ENCODE data around the gene EFCAB6. TPM values are rescaled to one million over a fixed set of nuclear protein-coding genes. Genes with fewer than 3 reads are reported as not detected.

Gene EFCAB6
- polyA plus RNA-seq, 3 donors = 0.76 to 0.98 TPM; not detected in 1

DNA sequence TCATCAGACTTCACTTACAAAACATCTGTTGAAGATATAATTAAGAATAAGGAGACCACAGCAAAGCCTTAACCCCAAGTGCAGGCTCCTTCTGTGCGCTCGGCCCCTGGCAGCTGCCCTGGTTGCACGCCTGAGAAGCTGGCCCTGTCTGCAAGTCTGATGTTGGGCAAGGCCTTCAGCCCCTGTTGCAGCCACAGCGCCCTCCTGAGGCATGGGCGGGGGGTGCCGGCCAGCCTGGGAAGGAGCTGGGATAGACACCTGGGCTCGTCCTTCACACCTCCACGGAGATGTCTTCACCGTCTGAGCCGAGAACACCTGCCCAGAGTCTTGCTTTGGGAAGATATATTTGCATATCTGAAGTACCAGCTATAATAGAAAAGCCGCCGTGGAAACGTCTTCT, 296.2 kb downstream of the EFCAB6 start:
- no peak overlapping the region for H3K27ac ChIP-seq (ENCODE audit: low read depth, low read length)
- 50 to 66% (median 64%) methylated on average over 13 of the region's 13 CpGs for WGBS, 3 donors

DNA sequence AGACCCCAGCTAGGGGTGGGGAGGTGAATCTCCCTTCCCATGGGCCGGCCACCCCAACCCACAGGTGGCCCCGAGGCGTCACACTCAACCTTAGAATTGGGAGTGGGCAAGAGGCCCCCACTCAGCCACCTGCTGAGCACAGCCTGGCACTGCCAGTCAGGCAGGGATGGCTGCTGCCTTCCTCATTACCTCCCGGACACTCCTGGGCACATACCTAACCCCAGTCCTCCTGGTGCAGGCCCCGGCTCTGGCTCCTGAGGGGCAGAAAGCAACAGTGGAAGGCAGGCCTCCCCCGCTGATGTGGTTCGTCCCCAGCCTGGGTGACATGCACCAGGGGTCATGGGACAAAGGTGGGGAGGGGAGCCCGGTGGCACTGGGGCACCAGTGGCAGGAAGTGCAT, 296.7 kb downstream of the EFCAB6 start:
- no peak overlapping the region for H3K27ac ChIP-seq (ENCODE audit: low read depth, low read length)
- WGBS, 3 donors = 83 to 88% (median 88%) methylated on average over 5 to 8 of the region's 8 CpGs

DNA sequence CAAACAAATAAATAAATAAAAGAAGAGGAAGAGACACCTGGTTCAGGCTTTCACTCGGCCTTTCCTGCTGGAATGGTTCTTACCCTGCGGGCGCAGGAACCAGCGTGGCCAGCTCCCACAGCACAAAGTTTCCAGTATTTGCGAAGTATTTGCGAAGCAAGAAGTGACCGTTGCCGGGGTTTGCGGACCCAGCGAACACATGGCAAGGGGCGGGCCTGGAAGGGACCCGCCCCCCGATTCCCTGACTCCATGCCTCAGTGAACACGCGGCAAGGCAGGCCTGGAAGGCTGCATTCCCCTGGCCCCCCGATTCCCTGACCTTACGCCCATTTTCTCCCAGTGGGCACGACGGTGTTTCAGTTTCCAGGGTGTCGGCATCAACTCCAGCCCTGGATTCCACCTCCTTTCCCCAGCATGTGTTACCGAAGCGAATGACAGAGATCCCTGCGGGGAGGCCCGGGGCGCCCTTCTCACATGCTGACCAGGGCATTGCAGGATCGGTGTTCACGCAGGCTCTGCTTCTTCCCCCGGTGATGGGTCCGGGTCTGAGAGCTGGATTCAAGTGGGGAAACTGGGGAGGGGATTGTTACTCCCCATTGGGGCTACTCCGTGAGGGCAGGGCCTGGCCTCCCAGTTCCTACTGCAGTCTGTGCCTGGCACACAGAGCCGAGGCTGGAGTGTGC, 297.5 kb downstream of the EFCAB6 start:
- H3K27ac ChIP-seq (ENCODE audit: low read depth, low read length) = no peak overlapping the region
- 76 to 85% (median 80%) methylated on average over 31 of the region's 31 CpGs for WGBS, 3 donors

DNA sequence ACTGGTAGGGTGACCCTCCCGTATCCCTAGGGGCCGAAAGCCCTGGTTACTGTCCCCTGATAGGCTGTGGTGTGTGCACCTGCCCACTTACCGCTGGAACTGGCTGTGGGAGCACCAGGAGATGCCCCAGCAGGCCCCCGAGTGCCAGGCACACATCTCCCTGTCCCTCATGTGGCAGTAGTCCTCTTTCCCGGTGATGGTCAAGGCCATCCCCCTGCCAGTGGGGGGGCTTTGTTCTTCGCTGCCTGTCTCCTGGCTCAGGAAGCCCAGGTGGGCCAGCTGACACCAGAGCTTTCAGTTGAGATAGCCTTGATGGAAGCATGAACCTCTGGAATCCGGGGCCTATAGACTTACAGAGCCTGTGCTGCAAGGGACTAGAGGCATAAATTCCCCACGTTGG, 299.8 kb downstream of the EFCAB6 start:
- no peak overlapping the region for H3K27ac ChIP-seq (ENCODE audit: low read depth, low read length)
- 65 to 77% (median 66%) methylated on average over 8 of the region's 8 CpGs for WGBS, 3 donors

DNA sequence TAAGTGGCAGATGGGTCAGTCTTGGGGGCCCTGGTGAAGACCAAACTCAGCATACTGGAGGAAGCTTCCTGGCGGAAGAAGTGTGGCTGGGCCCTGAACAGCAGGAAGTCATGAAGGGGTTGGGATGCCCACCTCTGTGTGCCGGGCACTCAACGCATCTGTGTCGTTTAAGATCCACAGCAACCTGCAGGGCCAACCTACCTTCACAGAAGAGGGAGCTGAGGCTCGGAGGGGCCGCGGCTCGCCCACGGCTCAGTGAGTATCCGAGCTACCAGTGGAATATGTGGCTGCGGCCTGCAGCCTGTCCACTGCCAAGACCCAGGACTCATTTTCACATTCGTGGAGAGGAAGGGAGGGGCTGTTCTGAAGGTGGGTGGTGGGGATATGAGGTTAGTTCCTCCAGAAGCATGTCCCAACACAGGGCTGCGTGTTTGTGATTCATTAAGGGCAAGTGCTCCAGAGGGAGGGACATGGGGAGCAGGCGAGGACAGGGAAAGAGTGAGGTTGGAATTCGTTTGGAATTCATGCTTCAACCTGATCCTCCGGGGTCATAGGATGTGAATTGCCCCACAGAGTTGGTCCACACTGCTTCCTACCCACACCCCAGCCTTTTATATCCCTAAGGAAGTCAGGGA, 300.7 kb downstream of the EFCAB6 start:
- no peak overlapping the region for H3K27ac ChIP-seq (ENCODE audit: low read depth, low read length)
- 74 to 81% (median 75%) methylated on average over 16 of the region's 16 CpGs for WGBS, 3 donors

DNA sequence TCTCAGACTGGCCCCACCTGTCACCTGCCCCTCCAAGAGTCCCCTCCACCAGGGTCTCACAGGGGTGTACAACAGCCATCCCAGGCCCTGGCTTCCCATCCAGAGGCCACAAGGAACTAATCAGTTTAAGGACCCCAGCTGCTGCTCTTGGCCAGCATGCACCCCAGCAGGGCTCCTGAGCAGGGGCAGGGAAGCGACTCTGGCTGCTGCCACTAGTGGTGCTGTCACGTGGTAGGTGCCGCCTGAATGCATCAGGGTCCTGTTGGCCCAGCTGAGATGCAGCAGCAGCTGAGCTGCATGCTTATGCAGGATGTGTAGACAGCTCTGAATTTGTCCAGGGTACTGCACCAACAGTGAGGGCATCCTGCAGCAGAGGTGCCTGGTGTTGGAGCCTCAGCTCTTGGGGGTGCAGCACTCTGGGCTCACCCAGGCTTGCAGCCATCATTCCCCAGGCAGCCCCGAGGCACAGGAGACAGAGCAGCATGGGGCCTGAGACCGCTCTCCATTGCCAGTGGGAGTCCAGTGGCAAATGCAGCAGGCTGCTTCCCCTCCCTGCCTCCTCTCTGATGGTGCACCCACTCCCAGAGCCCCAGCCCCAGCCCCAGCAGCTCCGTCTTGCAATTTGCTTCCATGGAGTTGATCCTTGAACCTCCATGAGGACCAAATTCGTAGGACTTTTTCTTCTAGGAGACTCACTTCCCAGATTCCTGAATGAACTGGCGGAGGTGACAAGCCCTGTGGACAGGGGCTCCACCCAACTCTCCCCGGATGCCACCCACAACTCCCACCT, 301.6 kb downstream of the EFCAB6 start:
- 70 to 88% (median 76%) methylated on average over 9 of the region's 9 CpGs for WGBS, 3 donors
- H3K27ac ChIP-seq (ENCODE audit: low read depth, low read length) = no peak overlapping the region

DNA sequence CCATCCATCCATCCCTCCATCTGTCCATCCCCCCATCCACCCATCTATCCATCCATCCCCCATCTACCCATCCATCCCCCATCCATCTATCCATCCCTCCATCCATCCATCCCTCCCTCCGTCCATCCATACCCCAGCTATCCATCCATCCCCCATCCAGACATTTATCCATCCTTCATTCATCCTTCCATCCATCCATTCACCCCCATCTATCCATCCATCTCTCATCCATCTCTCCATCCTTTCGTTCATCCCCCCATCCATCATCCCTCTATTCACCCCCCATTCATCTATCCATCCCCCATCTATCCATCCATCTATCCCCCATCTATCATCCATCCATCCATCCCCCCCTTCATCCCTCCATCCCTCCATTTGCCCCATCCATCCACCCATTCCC, 302.8 kb downstream of the EFCAB6 start:
- WGBS, 3 donors = 76 to 91% (median 89%) methylated on average over 2 of the region's 2 CpGs
- no peak overlapping the region for H3K27ac ChIP-seq (ENCODE audit: low read depth, low read length)

DNA sequence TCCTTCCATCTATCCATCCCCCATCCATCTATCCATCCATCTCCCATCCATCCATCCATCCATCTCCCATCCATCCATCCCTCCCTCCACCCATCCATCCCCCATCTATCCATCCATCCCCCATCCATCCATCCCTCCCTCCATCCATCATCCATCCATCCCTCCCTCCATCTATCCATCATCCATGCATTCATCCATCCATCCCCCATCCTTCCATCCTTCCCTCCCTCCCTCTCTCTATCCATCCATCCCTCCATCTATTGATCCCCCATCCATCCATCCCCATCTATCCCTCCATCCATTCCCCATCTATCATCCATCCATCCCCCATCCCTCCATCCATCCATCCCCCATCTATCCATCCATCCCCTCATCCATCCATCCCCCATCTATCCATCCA, 303.6 kb downstream of the EFCAB6 start:
- no peak overlapping the region for H3K27ac ChIP-seq (ENCODE audit: low read depth, low read length)

DNA sequence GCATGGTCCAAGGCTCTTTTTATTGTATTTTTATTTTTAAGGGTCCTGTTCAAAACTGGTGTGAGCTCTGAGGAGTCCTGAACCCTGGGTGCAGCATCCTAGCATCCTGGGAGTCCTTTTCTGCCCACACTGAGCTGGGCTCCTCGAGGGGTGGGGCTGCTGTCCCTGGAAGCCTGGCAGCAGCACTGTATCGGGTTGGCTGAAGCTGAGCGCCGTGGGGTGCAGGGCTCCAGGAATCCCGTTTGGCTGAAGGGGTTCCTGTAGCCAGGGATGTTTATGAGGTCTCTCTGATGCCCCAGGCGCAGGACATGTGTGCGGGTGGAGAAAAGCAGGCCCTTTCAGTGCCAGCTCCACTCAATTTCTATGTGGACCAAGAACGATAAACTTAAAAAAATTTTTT, 304.9 kb downstream of the EFCAB6 start:
- no peak overlapping the region for H3K27ac ChIP-seq (ENCODE audit: low read depth, low read length)
- WGBS, 3 donors = 64 to 73% (median 70%) methylated on average over 8 of the region's 8 CpGs

DNA sequence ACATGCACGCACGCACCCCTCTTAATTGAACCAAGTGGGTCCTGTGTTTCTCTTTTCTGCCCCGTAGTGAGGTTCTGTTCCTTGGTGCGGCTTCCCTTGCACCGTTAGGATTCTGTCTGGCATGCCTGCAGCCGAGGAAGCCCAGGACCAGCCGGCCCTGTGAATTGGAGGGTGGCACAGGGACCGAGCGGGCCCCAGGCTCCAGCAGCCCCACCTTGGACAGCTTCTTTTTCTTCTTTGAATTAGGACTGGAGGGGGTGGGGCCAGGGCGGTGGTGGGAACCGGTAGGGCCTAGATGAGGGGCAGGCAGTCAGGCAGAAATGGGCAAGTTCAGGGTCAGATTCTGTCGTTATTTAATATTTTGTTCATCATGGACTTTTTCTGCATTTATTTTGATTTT, 305.6 kb downstream of the EFCAB6 start:
- no peak overlapping the region for H3K27ac ChIP-seq (ENCODE audit: low read depth, low read length)
- 80 to 87% (median 83%) methylated on average over 12 of the region's 12 CpGs for WGBS, 3 donors

DNA sequence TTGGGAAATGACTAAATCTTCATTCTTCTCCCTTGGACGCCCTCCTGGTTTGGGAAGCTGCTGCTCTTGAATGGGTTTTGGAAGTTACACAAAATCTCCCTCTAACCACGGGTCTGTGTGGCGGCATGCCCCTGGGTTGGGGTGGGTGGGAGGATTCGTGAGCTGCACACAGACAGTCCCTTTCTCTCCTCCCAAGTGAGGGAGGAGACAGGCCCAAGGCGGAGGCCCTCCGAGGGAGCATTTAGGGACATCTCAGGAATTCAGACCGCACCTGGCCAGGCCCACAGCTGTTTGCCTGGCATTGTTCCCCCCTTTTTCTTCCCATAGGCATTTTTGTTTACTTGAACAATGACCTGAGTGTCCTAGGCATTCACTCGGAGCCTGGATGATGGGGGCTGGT, 306.2 kb downstream of the EFCAB6 start:
- H3K27ac ChIP-seq (ENCODE audit: low read depth, low read length) = no peak overlapping the region
- 46 to 73% (median 69%) methylated on average over 8 of the region's 8 CpGs for WGBS, 3 donors

DNA sequence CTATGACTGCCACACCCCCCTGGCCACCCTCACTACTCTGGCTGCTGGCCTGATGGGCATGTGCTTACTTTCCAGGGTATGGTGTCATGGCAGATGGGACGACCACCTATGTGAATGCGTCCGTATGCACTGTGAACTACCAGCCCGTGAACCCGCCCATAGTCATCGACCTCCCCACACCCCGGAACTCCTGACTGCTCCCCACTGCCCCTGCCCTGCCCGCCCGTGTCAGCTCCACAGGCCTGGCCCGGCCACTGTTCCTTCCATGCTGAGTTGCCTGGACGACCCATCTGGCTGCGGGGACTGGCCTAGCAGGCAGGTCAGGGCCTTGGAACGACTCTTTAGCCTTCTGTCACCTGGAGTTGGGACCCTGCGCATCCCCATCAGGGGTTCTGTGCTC, 306.7 kb downstream of the EFCAB6 start:
- 90 to 94% (median 92%) methylated on average over 14 of the region's 14 CpGs for WGBS, 3 donors
- H3K27ac ChIP-seq (ENCODE audit: low read depth, low read length) = no peak overlapping the region

DNA sequence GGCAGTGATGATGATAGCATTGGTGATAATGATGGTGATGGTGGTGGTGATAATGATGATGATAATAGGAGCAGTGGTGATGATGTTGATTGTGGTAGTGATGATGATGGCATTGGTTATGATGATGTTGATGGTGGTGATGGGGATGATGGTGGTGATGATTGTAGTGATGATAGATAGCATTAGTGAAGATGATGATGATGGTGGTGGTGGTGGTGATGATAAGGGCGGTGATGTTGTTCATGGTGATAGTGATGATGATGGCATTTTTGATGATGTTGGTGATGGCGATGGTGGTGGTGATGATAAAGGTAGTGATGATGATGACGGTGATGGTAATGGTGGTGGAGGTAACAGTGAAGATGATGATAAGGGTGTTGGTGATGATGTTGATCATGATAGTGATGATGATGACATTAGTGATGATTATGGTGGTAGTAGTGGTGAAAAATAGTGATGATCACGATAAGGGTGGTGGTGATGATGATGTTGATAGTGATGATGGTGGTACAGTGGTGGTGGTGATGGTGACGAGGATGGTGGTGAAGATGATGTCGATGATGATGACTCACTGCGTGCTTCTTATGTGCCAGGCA, 307.3 kb downstream of the EFCAB6 start:
- WGBS, 3 donors = 87 to 96% (median 95%) methylated on average over 7 of the region's 7 CpGs
- H3K27ac ChIP-seq (ENCODE audit: low read depth, low read length) = no peak overlapping the region

DNA sequence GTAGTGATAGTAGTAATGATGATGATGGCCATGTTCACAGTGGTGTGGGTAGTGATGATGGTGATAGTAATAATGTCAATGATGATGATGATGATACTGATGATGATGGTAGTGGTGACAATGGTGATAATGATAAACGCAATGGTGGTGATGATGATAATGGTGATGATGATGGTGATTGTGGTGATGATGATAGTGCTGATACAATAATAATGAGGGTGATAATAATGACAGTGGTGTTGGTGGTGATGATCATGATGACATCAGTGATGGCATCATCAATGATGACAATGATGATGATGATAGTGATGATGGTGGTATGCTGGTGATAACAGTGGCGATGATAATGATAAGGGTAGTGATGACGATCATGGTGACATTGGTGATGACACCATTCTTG, 308.0 kb downstream of the EFCAB6 start:
- H3K27ac ChIP-seq (ENCODE audit: low read depth, low read length) = no peak overlapping the region
- 86 to 97% (median 94%) methylated on average over 3 of the region's 3 CpGs for WGBS, 3 donors

DNA sequence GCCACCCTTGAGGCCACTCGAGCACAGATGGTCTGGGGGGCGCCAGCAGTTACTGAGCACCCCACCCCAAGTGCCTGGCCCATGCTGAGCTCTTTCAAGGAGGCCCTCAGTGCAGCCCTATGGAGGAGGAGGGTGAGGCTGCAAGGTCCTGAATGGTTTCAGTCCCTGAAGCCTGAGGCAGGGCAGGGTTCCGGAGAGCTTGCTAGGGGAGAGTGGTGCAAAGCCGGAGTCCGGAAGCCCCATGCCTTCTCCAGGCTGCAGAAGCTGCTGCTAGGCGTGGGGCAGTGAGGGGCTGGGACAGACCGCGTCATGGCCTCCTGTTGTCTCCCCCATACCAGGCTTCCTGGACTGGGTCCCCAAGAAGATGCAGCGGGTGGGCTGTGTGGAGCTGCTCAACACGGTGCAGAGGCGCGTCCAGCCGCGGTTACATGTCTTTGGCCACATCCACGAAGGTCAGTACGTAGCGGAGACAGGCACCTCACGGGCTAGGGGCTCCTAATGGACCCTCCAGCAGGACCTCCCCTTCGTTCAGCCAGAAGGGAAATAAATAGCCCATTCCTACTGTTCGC, 309.7 kb downstream of the EFCAB6 start:
- H3K27ac ChIP-seq (ENCODE audit: low read depth, low read length) = no peak overlapping the region
- 71 to 87% (median 84%) methylated on average over 20 of the region's 20 CpGs for WGBS, 3 donors

DNA sequence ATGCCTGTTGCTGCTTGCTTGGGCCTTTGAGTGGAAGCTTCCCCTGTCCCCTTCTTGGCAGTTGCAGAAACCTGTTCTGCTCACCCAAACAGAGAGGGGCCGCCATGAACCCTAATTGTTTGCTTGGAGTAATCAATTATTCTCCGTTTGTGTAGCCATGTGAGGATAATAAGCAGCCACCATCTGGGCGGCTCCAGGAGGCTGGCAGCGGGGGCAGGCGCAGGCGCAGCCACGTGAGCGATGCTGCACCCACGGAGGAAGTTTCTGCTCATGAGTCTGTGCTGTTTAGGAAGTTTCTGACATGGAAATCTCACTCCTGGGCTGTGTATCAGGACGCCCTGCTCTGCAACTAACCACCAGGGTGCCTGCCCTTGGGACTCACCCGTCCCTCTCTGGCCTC, 310.2 kb downstream of the EFCAB6 start:
- WGBS, 3 donors = 33 to 74% (median 71%) methylated on average over 11 of the region's 11 CpGs
- H3K27ac ChIP-seq (ENCODE audit: low read depth, low read length) = no peak overlapping the region

DNA sequence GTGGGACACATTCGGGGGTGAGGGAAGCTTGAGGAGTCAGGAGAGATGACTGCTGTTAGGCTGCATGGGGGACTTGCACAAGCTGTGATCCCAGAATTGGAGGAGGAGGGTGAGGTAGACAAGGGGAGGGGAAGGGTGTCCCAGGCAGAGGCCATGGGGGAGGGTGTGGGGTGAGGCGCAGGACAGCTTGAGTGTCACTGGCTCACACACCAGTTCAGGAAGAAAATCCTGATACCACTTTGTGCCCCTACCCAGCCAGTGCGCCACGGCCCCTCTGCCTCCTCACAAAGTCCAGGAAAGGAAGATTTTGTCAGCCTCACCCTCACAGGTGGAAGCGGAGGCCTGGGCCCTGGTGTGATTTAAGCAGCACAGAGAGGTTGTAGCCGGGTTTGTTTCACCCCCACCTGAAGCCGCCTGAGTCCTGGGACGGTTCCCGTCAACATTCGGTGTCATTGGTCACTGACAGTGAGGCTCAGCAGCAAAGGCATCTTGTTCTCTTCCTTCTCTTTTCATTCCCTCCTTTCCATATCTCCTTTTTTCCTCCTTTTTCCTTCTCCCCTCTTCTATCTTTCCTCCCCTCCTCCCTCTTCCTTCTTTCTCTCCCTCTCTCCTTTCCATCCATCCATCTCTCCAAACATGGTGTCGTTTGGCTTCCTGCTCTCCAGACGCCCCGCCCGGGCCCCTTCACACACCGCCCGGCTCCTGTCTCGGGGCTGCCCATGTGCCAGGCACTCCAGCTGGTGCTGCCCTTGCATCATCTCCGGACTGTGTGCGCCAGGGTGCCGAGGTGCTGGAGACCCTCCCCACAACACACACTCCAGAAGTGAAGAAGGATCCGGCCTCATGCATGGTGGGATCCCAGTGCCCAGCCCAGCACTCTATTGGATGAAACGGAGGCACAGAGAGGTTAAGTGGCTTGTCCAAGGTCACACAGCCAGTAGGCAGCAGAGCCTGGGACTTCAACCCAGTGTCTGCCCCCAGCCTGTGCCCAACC, 311.0 kb downstream of the EFCAB6 start:
- WGBS, 3 donors = 63 to 80% (median 77%) methylated on average over 22 of the region's 22 CpGs

DNA sequence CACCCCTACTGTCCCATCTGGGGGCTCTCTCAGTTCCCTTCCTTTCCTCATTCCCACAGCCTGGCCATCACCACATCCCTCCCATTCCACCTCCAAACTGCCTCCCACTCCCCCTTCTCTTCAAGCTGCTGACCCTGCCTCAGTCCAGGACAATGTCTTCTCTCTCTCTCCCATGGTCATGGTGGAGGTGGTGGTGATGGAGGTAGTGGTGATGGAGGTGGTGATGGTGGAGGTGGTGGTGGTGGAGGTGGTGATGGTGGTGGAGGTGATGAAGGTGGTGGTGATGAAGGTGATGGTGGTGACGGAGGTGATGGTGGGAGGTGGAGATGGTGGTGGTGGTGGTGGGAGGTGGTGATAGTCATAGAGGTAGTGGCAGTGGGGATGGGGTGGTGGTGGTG, 313.2 kb downstream of the EFCAB6 start:
- H3K27ac ChIP-seq (ENCODE audit: low read depth, low read length) = no peak overlapping the region
- 83 to 95% (median 94%) methylated on average over 1 of the region's 1 CpG for WGBS, 3 donors

More for the DNA sequence above, 311.0 kb downstream of the EFCAB6 start:
- no peak overlapping the region for H3K27ac ChIP-seq (ENCODE audit: low read depth, low read length)

All from adipose tissue (tissue), 3 donors.